Measurements from ENCODE around the gene MAPT.

MAPT gene

GRCh38 chr17:46074540-46074939, 180.2 kb downstream of the MAPT start:
- DNase-seq (ENCODE audit: extremely low read depth, low read depth): no peak
- TF ChIP-seq CTCF (IDR thresholded peaks at IDR 0.05; ENCODE audit: low read depth, low read length): no peak
